A549 (cell line): ENCODE results near the gene DDAH2. TPM values are rescaled to one million over a fixed set of nuclear protein-coding genes. Genes with fewer than 3 reads are reported as not detected.

Source experiments
- ATAC-seq, 2 experiments: fragments of 200-7000 bp in 1 of 2; fragments of >200 bp in 1 of 2; cut with Nextera tagmentation in 1 of 2; cut with Tn5 transposase in 1 of 2; 3 replicates each; pipeline versions ENCODE4 v1.8.0 to v1.9.1; 2018 to 2020; ENCODE audit warnings: mild to moderate bottlenecking in 1 of 2, moderate library complexity in 1 of 2
- CTCF ChIA-PET: fragments of 300-600 bp; sonication (Branson Sonifier 250); formaldehyde crosslinking; extraction: SDS; loops from one replicate; lab custom pipeline; 2021; ENCODE audit warnings: antibody characterized with exemption, inconsistent platforms; lab: Yijun Ruan, JAX
- POLR2A ChIA-PET: fragments of 350-600 bp; formaldehyde crosslinking; extraction: SDS; loops from one replicate; lab custom pipeline; 2021; ENCODE audit warnings: antibody characterized with exemption, inconsistent platforms; lab: Yijun Ruan, JAX
- DNase-seq, 2 experiments: peaks; one replicate each; pipeline versions ENCODE4 v3.0.0 to v3.0.0-alpha.2; 2011 to 2016; ENCODE audit warnings: low read depth in 1 of 2, low spot score in 1 of 2
- FAIRE-seq: peaks from 2 replicates; lab custom pipeline; 2011; peaks lifted over from hg19 to GRCh38; lab: Jason Lieb, UNC
- H3K27ac ChIP-seq, 2 experiments: fragments of >200 bp; sonication (Bioruptor Twin); formaldehyde crosslinking; 3 replicates each; pipeline ENCODE4 v1.5.1; 2016 to 2017
- H3K4me1 ChIP-seq: fragments of >200 bp; sonication (Bioruptor Twin); formaldehyde crosslinking; 3 replicates; pipeline ENCODE4 v1.6.1; 2016
- H3K4me2 ChIP-seq: fragments of >200 bp; sonication (Bioruptor Twin); formaldehyde crosslinking; 3 replicates; pipeline ENCODE4 v1.6.1; 2016
- H3K4me3 ChIP-seq: fragments of >200 bp; sonication (Bioruptor Twin); formaldehyde crosslinking; 3 replicates; pipeline ENCODE4 v1.5.1; 2016
- H3K9me3 ChIP-seq: fragments of >200 bp; sonication (Bioruptor Twin); formaldehyde crosslinking; 3 replicates; pipeline ENCODE4 v1.6.1; 2016
- BHLHE40 ChIP-seq: IDR thresholded peaks from 2 replicates; pipeline ENCODE4 v1.6.1; 2012; ENCODE audit warnings: low read depth, low read length, inconsistent platforms
- CBX2 ChIP-seq: fragments of 200-600 bp; sonication (generic); IDR thresholded peaks from 2 replicates; pipeline ENCODE4 v1.6.1; 2016; ENCODE audit warnings: low read depth, mild to moderate bottlenecking, borderline replicate concordance
- CHD2 ChIP-seq: fragments of 150-350 bp; IDR thresholded peaks from 2 replicates; pipeline ENCODE4 v1.6.1; 2014; ENCODE audit warnings: low read length; ENCODE audit not compliant: partially characterized antibody
- CHD4 ChIP-seq: fragments of 200-600 bp; sonication (generic); IDR thresholded peaks from 2 replicates; pipeline ENCODE4 v1.6.1; 2016; ENCODE audit warnings: antibody characterized with exemption, mild to moderate bottlenecking, borderline replicate concordance
- E2F6 ChIP-seq: IDR thresholded peaks from 2 replicates; pipeline ENCODE4 v1.6.1; 2012; ENCODE audit warnings: low read depth, borderline replicate concordance
- EP300 ChIP-seq, 2 experiments: fragments of >200 bp; sonication (Bioruptor Twin); formaldehyde crosslinking; IDR thresholded peaks; 2 replicates in 1 of 2; 3 replicates in 1 of 2; pipeline ENCODE4 v1.6.1; 2016 to 2017
- FOSB ChIP-seq: fragments of 250-450 bp; sonication (Bioruptor Pico); IDR thresholded peaks from 2 replicates; pipeline ENCODE4 v1.5.0; 2020; ENCODE audit warnings: mild to moderate bottlenecking, moderate library complexity
- HDAC2 ChIP-seq: fragments of 200-600 bp; sonication (generic); IDR thresholded peaks from 2 replicates; pipeline ENCODE4 v1.6.1; 2016
- HEYL ChIP-seq: fragments of 250-450 bp; sonication (Bioruptor Pico); IDR thresholded peaks from 2 replicates; pipeline ENCODE4 v1.8.0; 2021; ENCODE audit warnings: mild to moderate bottlenecking, moderate library complexity
- JUNB ChIP-seq: fragments of >200 bp; sonication (Bioruptor Twin); formaldehyde crosslinking; IDR thresholded peaks from 2 replicates; pipeline ENCODE4 v1.6.1; 2016
- KDM5A ChIP-seq: fragments of 200-600 bp; sonication (generic); IDR thresholded peaks from 2 replicates; pipeline ENCODE4 v1.6.1; 2016; ENCODE audit warnings: antibody characterized with exemption, mild to moderate bottlenecking
- MAFK ChIP-seq: fragments of 450-650 bp; IDR thresholded peaks from 2 replicates; pipeline ENCODE4 v1.6.1; 2014; ENCODE audit not compliant: partially characterized antibody
- MAX ChIP-seq: IDR thresholded peaks from 2 replicates; pipeline ENCODE4 v1.6.1; 2012
- NPAS2 ChIP-seq: fragments of 250-450 bp; sonication (Bioruptor Pico); IDR thresholded peaks from 2 replicates; pipeline ENCODE4 v1.8.0; 2022; ENCODE audit warnings: mild to moderate bottlenecking, moderate library complexity, borderline replicate concordance
- POLR2A ChIP-seq: IDR thresholded peaks from 2 replicates; pipeline ENCODE4 v1.6.1; 2012; ENCODE audit warnings: mild to moderate bottlenecking, low read length
- POLR2AphosphoS2 ChIP-seq: conservative IDR thresholded peaks from 2 replicates; pipeline ENCODE4 v1.6.1; 2012; ENCODE audit warnings: low read length, improper control_type of control experiment, inconsistent platforms
- RAD21 ChIP-seq, 2 experiments: fragments of >200 bp in 1 of 2; sonication (Bioruptor Twin) in 1 of 2; formaldehyde crosslinking in 1 of 2; IDR thresholded peaks in 1 of 2; conservative IDR thresholded peaks in 1 of 2; 2 replicates in 1 of 2; 3 replicates in 1 of 2; pipeline ENCODE4 v1.6.1; 2012 to 2018; ENCODE audit warnings: inconsistent platforms in 1 of 2
- RARB ChIP-seq: fragments of 250-450 bp; sonication (Bioruptor Pico); IDR thresholded peaks from 2 replicates; pipeline ENCODE4 v1.8.0; 2021; ENCODE audit warnings: mild to moderate bottlenecking, moderate library complexity
- RCOR1 ChIP-seq: fragments of 150-350 bp; IDR thresholded peaks from 2 replicates; pipeline ENCODE4 v1.6.1; 2014; ENCODE audit warnings: antibody characterized with exemption, low read length, low read depth
- TP53 ChIP-seq: fragments of 250-450 bp; sonication (Bioruptor Pico); IDR thresholded peaks from 2 replicates; pipeline ENCODE4 v1.5.0; 2021; ENCODE audit warnings: mild to moderate bottlenecking, moderate library complexity
- USF2 ChIP-seq: fragments of 450-650 bp; IDR thresholded peaks from 2 replicates; pipeline ENCODE4 v1.6.1; 2014; ENCODE audit warnings: antibody characterized with exemption
- ZC3H11A ChIP-seq: fragments of 450-650 bp; IDR thresholded peaks from 2 replicates; pipeline ENCODE4 v1.6.1; 2014; ENCODE audit warnings: antibody characterized with exemption, mild to moderate bottlenecking
- ZFP36 ChIP-seq: fragments of 450-650 bp; IDR thresholded peaks from 2 replicates; pipeline ENCODE4 v1.6.1; 2014; ENCODE audit warnings: borderline replicate concordance; ENCODE audit not compliant: partially characterized antibody
- ZNF302 ChIP-seq: fragments of 250-450 bp; sonication (Bioruptor Pico); IDR thresholded peaks from 2 replicates; pipeline ENCODE4 v1.9.0; 2021; ENCODE audit warnings: inconsistent platforms, mild to moderate bottlenecking, moderate library complexity
- ZSCAN20 ChIP-seq: fragments of 250-450 bp; sonication (Bioruptor Pico); IDR thresholded peaks from 2 replicates; pipeline ENCODE4 v1.8.0; 2022; ENCODE audit warnings: mild to moderate bottlenecking, moderate library complexity
- WGBS: methylation state at CpG from one replicate; pipeline ENCODE4 v1.1.6; 2017; ENCODE audit errors: missing lambda C conversion rate; 5-methylcytosine and 5-hydroxymethylcytosine counted together
- polyA plus RNA-seq, 4 experiments: library from polyadenylated mRNA; depleted of rRNA in 3 of 4; stranded (reverse); fragments of >200 nt; fragmentation: RNase III in 1 of 4; extraction: RNeasy Plus Mini Kit Qiagen cat#74134 plus additional on column Dnase treatment in 1 of 4; gene quantifications; 2 replicates in 3 of 4; 3 replicates in 1 of 4; pipeline ENCODE4 v1.2.3, GENCODE V29; 2011 to 2017

The DDAH2 gene
- polyA plus RNA-seq, 2 of the 4 experiments (the other 2 are of a cell fraction) = 19.3 to 54.5 TPM

GRCh38 chr6:31762878-31763618, 33.9 kb upstream of the DDAH2 start:
- H3K4me1 ChIP-seq = no peaks in the 10 kb centered on the region
- no peak for TF ChIP-seq E2F6
- TF ChIP-seq CHD2 = no peak
- no peak for TF ChIP-seq TP53 (CRISPR knock-in tag)
- no peak for TF ChIP-seq USF2
- no peak for TF ChIP-seq ZC3H11A
- TF ChIP-seq RAD21 (conservative IDR thresholded peaks at IDR 0.05 in 1 of 2, IDR thresholded peaks at IDR 0.05 in 1 of 2) = no peak
- no peak for TF ChIP-seq RCOR1
- TF ChIP-seq ZNF302 (CRISPR knock-in tag) = no peak
- no peak for TF ChIP-seq HDAC2
- no peak for TF ChIP-seq ZFP36
- TF ChIP-seq EP300 (IDR thresholded peaks at IDR 0.05) = no peak
- TF ChIP-seq NPAS2 (CRISPR knock-in tag) = no peak
- TF ChIP-seq BHLHE40 = no peak
- ChIA-PET CTCF (no interaction called here), POLR2A (no interaction called here)
- ATAC-seq (no peak; a peak in 1 of 6 replicates), FAIRE-seq (no peak), DNase-seq (no peak)
- H3K27ac ChIP-seq = no peak overlapping the region
- H3K9me3 ChIP-seq = no peaks in the 10 kb centered on the region
- H3K4me3 ChIP-seq = no peak overlapping the region
- WGBS = 71% methylated on average over 3 of the region's 8 CpGs
- no peak overlapping the region for H3K4me2 ChIP-seq

- H3K4me3 ChIP-seq = no peak within 1 kb of the TSS
- FAIRE-seq = no peak
- DNase-seq = no peak
- no peaks in the 10 kb centered on the region for H3K4me1 ChIP-seq
- H3K27ac ChIP-seq = no peak within 1 kb of the TSS
- H3K9me3 ChIP-seq = no peaks in the 10 kb centered on the region
- ChIA-PET CTCF (no interaction called here), POLR2A (no interaction called here)
- no peak for ATAC-seq
- TF ChIP-seq CHD4 = no peak
- no peak for TF ChIP-seq HDAC2
- TF ChIP-seq MAFK = no peak
- TF ChIP-seq KDM5A = no peak
- no peak for TF ChIP-seq ZSCAN20 (CRISPR knock-in tag)
- WGBS = 74% methylated on average over 4 of the region's 4 CpGs
- no peak within 1 kb of the TSS for H3K4me2 ChIP-seq
These were observed 33.3 kb upstream of the DDAH2 start, which contains the start of gene SAPCD1 for GRCh38 chr6:31762356-31762755. SAPCD1 (plus strand) TSS chr6:31762656; CDS start chr6:31763055, 399 bp downstream.

GRCh38 chr6:31761343-31761742, 32.2 kb upstream of the DDAH2 start:
- no peaks in the 10 kb centered on the region for H3K9me3 ChIP-seq
- no peak for TF ChIP-seq MAX
- TF ChIP-seq HEYL (CRISPR knock-in tag) = no peak
- TF ChIP-seq FOSB (CRISPR knock-in tag) = no peak
- TF ChIP-seq POLR2AphosphoS2 = no peak
- TF ChIP-seq RARB (CRISPR knock-in tag) = no peak
- TF ChIP-seq CBX2 = no peak
- TF ChIP-seq POLR2A = no peak
- no peak for TF ChIP-seq ZSCAN20 (CRISPR knock-in tag)
- no peak for TF ChIP-seq RAD21 (conservative IDR thresholded peaks at IDR 0.05 in 1 of 2, IDR thresholded peaks at IDR 0.05 in 1 of 2)
- no peak for TF ChIP-seq JUNB
- TF ChIP-seq, all 56 proteins: peak for 0
- no peak overlapping the region for H3K27ac ChIP-seq
- ATAC-seq = no peak
- CTCF ChIA-PET = interaction anchor here (3.8 kb wide), 1 partner anchor 9 kb away, joined by 21 read pairs; no protein-coding TSS in a partner anchor
- 90% methylated on average over 8 of the region's 8 CpGs for WGBS
- no peaks in the 10 kb centered on the region for H3K4me1 ChIP-seq
- FAIRE-seq = no peak
- no peak for DNase-seq
- POLR2A ChIA-PET = no interaction called here
- H3K4me3 ChIP-seq = no peak overlapping the region
- no peak overlapping the region for H3K4me2 ChIP-seq
